Liver (tissue), 9 donors: ENCODE measurements around the gene AP4E1. TPM values are rescaled to one million over a fixed set of nuclear protein-coding genes. Genes with fewer than 3 reads are reported as not detected.

Experiments used
- DNase-seq: peaks from one replicate; pipeline ENCODE4 v3.0.0-alpha.2; 2017; ENCODE audit warnings: low spot score
- H3K27ac ChIP-seq, 2 donors: one replicate each; pipeline ENCODE4 v1.7.0; 2013; ENCODE audit warnings: inconsistent platforms in 2 of 2, low read length in 2 of 2, control low read depth in 1 of 2, low read depth in 1 of 2, mild to moderate bottlenecking in 1 of 2
- H3K27me3 ChIP-seq, 4 donors: one replicate each; pipeline versions ENCODE4 v1.6.1 to v1.7.0; 2013; ENCODE audit warnings: low read length in 3 of 4, inconsistent platforms in 1 of 4, mild to moderate bottlenecking in 1 of 4, moderate library complexity in 1 of 4; ENCODE audit not compliant: control insufficient read depth in 4 of 4, insufficient read depth in 4 of 4
- H3K36me3 ChIP-seq, 4 donors: one replicate each; pipeline versions ENCODE4 v1.6.1 to v1.7.0; 2013; ENCODE audit warnings: low read length in 3 of 4, mild to moderate bottlenecking in 3 of 4, low read depth in 1 of 4, moderate library complexity in 1 of 4; ENCODE audit not compliant: control insufficient read depth in 4 of 4, insufficient read depth in 3 of 4
- H3K4me1 ChIP-seq, 4 donors: one replicate each; pipeline versions ENCODE4 v1.6.1 to v1.7.0; 2013; ENCODE audit warnings: low read length in 3 of 4, mild to moderate bottlenecking in 3 of 4, moderate library complexity in 1 of 4; ENCODE audit not compliant: control insufficient read depth in 4 of 4, insufficient read depth in 4 of 4
- H3K4me3 ChIP-seq, 3 donors: one replicate each; pipeline versions ENCODE4 v1.6.1 to v1.7.0; 2013; ENCODE audit warnings: low read length in 3 of 3, control low read depth in 1 of 3, low read depth in 1 of 3, mild to moderate bottlenecking in 1 of 3
- H3K9ac ChIP-seq, 2 donors: one replicate each; pipeline ENCODE4 v1.7.0; 2013; ENCODE audit warnings: low read length in 2 of 2, mild to moderate bottlenecking in 2 of 2, moderate library complexity in 2 of 2, control low read depth in 1 of 2, low read depth in 1 of 2
- H3K9me3 ChIP-seq, 4 donors: one replicate each; pipeline versions ENCODE4 v1.6.1 to v1.7.0; 2013; ENCODE audit warnings: low read length in 3 of 4; ENCODE audit not compliant: control insufficient read depth in 4 of 4
- ATF3 ChIP-seq: IDR thresholded peaks from 2 replicates; pipeline ENCODE4 v1.6.1; 2016; ENCODE audit warnings: antibody characterized with exemption
- CTCF ChIP-seq: fragments of 150-350 bp; IDR thresholded peaks from 2 replicates; pipeline ENCODE4 v1.5.1; 2017; ENCODE audit warnings: improper control_type of control experiment, low read depth, low read length; ENCODE audit not compliant: missing input control
- EGR1 ChIP-seq, 2 donors: IDR thresholded peaks; 2 replicates each; pipeline ENCODE4 v1.6.1; 2016 to 2018; ENCODE audit warnings: antibody characterized with exemption in 2 of 2, low read depth in 2 of 2
- FOXA1 ChIP-seq: IDR thresholded peaks from 2 replicates; pipeline ENCODE4 v1.6.1; 2016; ENCODE audit warnings: antibody characterized with exemption
- GABPA ChIP-seq, 2 donors: IDR thresholded peaks in 1 of 2; conservative IDR thresholded peaks in 1 of 2; 2 replicates each; pipeline ENCODE4 v1.6.1; 2016; ENCODE audit warnings: antibody characterized with exemption in 2 of 2, mild to moderate bottlenecking in 1 of 2, moderate library complexity in 1 of 2
- HNF4A ChIP-seq, 2 donors: conservative IDR thresholded peaks; 2 replicates each; pipeline ENCODE4 v1.6.1; 2016; ENCODE audit warnings: antibody characterized with exemption in 2 of 2, mild to moderate bottlenecking in 2 of 2
- HNF4G ChIP-seq: IDR thresholded peaks from 2 replicates; pipeline ENCODE4 v1.6.1; 2016; ENCODE audit warnings: antibody characterized with exemption
- JUND ChIP-seq, 2 donors: IDR thresholded peaks; 2 replicates each; pipeline ENCODE4 v1.6.1; 2016; ENCODE audit warnings: antibody characterized with exemption in 2 of 2
- MAX ChIP-seq: IDR thresholded peaks from 2 replicates; pipeline ENCODE4 v1.6.1; 2016; ENCODE audit warnings: antibody characterized with exemption
- NR2F2 ChIP-seq: IDR thresholded peaks from 2 replicates; pipeline ENCODE4 v1.6.1; 2016; ENCODE audit warnings: antibody characterized with exemption
- RAD21 ChIP-seq, 2 donors: IDR thresholded peaks; 2 replicates each; pipeline ENCODE4 v1.6.1; 2016; ENCODE audit warnings: antibody characterized with exemption in 2 of 2, mild to moderate bottlenecking in 2 of 2
- RXRA ChIP-seq, 2 donors: IDR thresholded peaks; 2 replicates each; pipeline ENCODE4 v1.6.1; 2017 to 2018; ENCODE audit warnings: antibody characterized with exemption in 2 of 2, mild to moderate bottlenecking in 1 of 2
- SP1 ChIP-seq: IDR thresholded peaks from 2 replicates; pipeline ENCODE4 v1.6.1; 2018; ENCODE audit warnings: antibody characterized with exemption, mild to moderate bottlenecking
- YY1 ChIP-seq: IDR thresholded peaks from 2 replicates; pipeline ENCODE4 v1.6.1; 2016; ENCODE audit warnings: antibody characterized with exemption, mild to moderate bottlenecking
- WGBS: extraction: QIAGEN DNeasy Blood & Tissue Kit; methylation state at CpG from one replicate; pipeline ENCODE4 v1.1.7; 2013; 5-methylcytosine and 5-hydroxymethylcytosine counted together
- polyA plus RNA-seq, 2 donors: library from polyadenylated mRNA; stranded (reverse) in 1 of 2; unstranded in 1 of 2; fragments of 200-250 nt in 1 of 2; fragments of >200 nt in 1 of 2; fragmentation: Nextera tagmentation in 1 of 2; extraction: Ambion mirVana in 1 of 2; gene quantifications; one replicate each; pipeline versions ENCODE4 v1.2.1 to v1.2.3, GENCODE V29; 2013 to 2015
- total RNA-seq, 2 donors: library from RNA; depleted of rRNA; stranded (reverse); fragments of >200 nt; gene quantifications; one replicate each; pipeline ENCODE4 v1.2.3, GENCODE V29; 2014
- donor health status: healthy.
- donor health status: healthy.
- donor health status: healthy.
- donor health status: healthy.
- donor health status: healthy.

Gene AP4E1
- total and polyA plus RNA-seq, 4 donors: 1.3 to 10.2 (median 4.6) TPM

- H3K9ac ChIP-seq: no peak overlapping the region
- H3K27me3 ChIP-seq: no peaks in the 10 kb centered on the region
- peaks cover 4 to 22% (median 13%) of the 10 kb centered on the region in 4 donors for H3K4me1 ChIP-seq
- WGBS: 53% methylated on average over 6 of the region's 6 CpGs
- H3K9me3 ChIP-seq: no peaks in the 10 kb centered on the region
- no peak overlapping the region for H3K27ac ChIP-seq
- no peaks in the 10 kb centered on the region for H3K36me3 ChIP-seq
- DNase-seq: no peak
- TF ChIP-seq HNF4A (conservative IDR thresholded peaks at IDR 0.05) (no peak), SP1 (no peak), CTCF (no peak), RAD21 (IDR thresholded peaks at IDR 0.05) (peak in 1 of 2 donors; percentile 3), RXRA (IDR thresholded peaks at IDR 0.05) (peak; percentile 8 to 34), GABPA (IDR thresholded peaks at IDR 0.05 in 1 of 2, conservative IDR thresholded peaks at IDR 0.05 in 1 of 2) (no peak)
- H3K4me3 ChIP-seq: no peak overlapping the region
Observed at GRCh38 chr15:50881121-50882048, 27.1 kb upstream of the AP4E1 start.

GRCh38 chr15:50883903-50884302 is 24.6 kb upstream of the AP4E1 start:
- TF ChIP-seq SP1 (no peak), HNF4A (conservative IDR thresholded peaks at IDR 0.05) (no peak), RAD21 (IDR thresholded peaks at IDR 0.05) (no peak), JUND (IDR thresholded peaks at IDR 0.05) (peak in 1 of 2 donors; percentile 39), EGR1 (IDR thresholded peaks at IDR 0.05; ENCODE audit: low read depth in 2 of 2) (no peak), YY1 (no peak)
- DNase-seq: no peak
- 78% methylated on average over 2 of the region's 2 CpGs for WGBS
- Histone ChIP-seq H3K27ac (no peak overlapping the region), H3K4me1 (peaks cover 4 to 17% (median 10%) of the 10 kb centered on the region in 4 donors), H3K4me3 (no peak overlapping the region), H3K9me3 (no peaks in the 10 kb centered on the region), H3K36me3 (no peaks in the 10 kb centered on the region), H3K27me3 (no peaks in the 10 kb centered on the region), H3K9ac (no peak overlapping the region)

GRCh38 chr15:50884540-50884939 is 23.9 kb upstream of the AP4E1 start:
- TF ChIP-seq NR2F2 (no peak), ATF3 (no peak), FOXA1 (no peak), HNF4G (no peak), MAX (no peak)
- WGBS: 96% methylated on average over 5 of the region's 5 CpGs
- H3K27me3 ChIP-seq: no peaks in the 10 kb centered on the region
- H3K4me1 ChIP-seq: peaks cover 4 to 17% (median 10%) of the 10 kb centered on the region in 4 donors
- no peaks in the 10 kb centered on the region for H3K36me3 ChIP-seq
- no peaks in the 10 kb centered on the region for H3K9me3 ChIP-seq
- peak overlapping the region; percentile 72 to 87 for H3K27ac ChIP-seq
- H3K9ac ChIP-seq: no peak overlapping the region
- no peak for DNase-seq
- no peak overlapping the region for H3K4me3 ChIP-seq
